ENCODE measurements around the gene SLC9A9.

DNA sequence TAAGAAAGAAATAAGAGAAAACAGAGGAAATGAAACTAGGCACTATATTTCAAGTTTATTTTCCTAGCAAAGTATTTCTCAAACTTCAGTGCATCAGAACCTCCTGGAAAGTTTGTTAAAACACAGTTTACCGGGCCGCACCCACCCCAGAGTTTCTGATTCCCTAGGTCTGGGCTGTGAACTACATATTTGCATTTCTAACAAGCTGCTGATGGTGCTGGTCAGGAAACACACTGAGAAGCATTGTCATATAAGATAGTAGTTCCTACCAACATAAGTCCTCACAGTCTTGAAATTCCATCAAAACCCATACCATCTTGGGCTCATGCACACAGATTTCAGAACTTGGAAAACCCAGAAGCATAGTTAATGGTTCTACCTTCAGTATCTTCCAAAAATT lies 8.3 kb downstream of the SLC9A9 start:
- no peak for TF ChIP-seq POLR2A (IDR thresholded peaks at IDR 0.05; ENCODE audit: low read length)
- TF ChIP-seq GATA1 (IDR thresholded peaks at IDR 0.05; ENCODE audit: low read depth, low read length), result no peak
